Measurements from ENCODE around the gene REELD1. TPM values are rescaled to one million over a fixed set of nuclear protein-coding genes. Genes with fewer than 3 reads are reported as not detected.

The REELD1 gene
- total and polyA plus RNA-seq, 10 of the 15 experiments (the other 5 are each of a cell fraction or from before 2014, with no cell fraction given), result 0.11 to 3.9 (median 0.62) TPM

DNA sequence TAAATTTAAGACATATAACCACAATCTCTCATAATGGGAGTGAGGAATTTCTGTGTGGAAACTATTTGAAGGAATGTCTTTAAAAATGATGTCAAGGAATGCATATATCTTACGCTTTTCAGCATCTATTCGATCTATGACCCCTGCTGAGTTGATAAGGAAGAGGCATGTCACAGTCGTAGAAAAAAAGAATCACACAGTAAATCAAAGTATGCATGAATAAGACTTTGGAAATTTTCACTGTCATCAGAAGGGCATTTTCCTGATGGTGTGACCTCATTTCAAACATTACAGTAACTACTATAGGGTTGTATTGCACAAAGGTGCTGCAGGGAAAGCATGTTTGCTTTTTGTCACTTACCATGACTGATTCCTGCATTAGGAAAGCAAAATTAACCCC, 41.5 kb downstream of the REELD1 start:
- no peak for FAIRE-seq

More for the DNA sequence above, 41.5 kb downstream of the REELD1 start:
- RAD21 ChIA-PET (ENCODE audit: unreplicated experiment), result no interaction called here
- no peaks in the 10 kb centered on the region for H4K20me1 ChIP-seq (ENCODE audit: control insufficient read depth, insufficient read depth)
- ATAC-seq (no peak), DNase-seq (ENCODE audit: low read depth, low spot score) (no peak)
- H3K4me1 ChIP-seq (ENCODE audit: control insufficient read depth, insufficient read depth, low read length), result no peaks in the 10 kb centered on the region
- H3K27ac ChIP-seq (ENCODE audit: control insufficient read depth, insufficient read depth), result no peak overlapping the region
- 100% methylated on average over 3 of the region's 3 CpGs for WGBS (ENCODE audit: insufficient coverage, insufficient replicate concordance, low lambda C conversion rate, missing lambda C conversion rate)
- H3K9me3 ChIP-seq (replicated peaks; ENCODE audit: control insufficient read depth, insufficient read depth, low read length), result no peaks in the 10 kb centered on the region
- in situ Hi-C loops (cut with MboI) (no loop called here), intact Hi-C loops (cut with micrococcal nuclease; ENCODE audit: unreplicated experiment) (no loop called here)
- no peak overlapping the region for H3K4me3 ChIP-seq
- no TSS peak for BruUV-seq (replicated peaks)
- POLR2A ChIA-PET, result no interaction called here
- H3K27me3 ChIP-seq (replicated peaks in 1 of 2; ENCODE audit: control insufficient read depth in 2 of 2, insufficient read depth in 2 of 2, low read length in 1 of 2), result no peaks in the 10 kb centered on the region
- 0 out of 4 replicates have a peak, but pooled peaks cover 0 to 2% of the 10 kb centered on the region in 2 experiments for H3K36me3 ChIP-seq (ENCODE audit: control insufficient read depth in 2 of 2, insufficient read depth in 2 of 2, low read length in 1 of 2)
- TF ChIP-seq ZSCAN29 (IDR thresholded peaks at IDR 0.05) (no peak), STAT1 (conservative IDR thresholded peaks at IDR 0.05) (no peak), TCF3 (IDR thresholded peaks at IDR 0.05; ENCODE audit: borderline replicate concordance, insufficient read depth, low read depth, low read length) (no peak), ZBTB4 (CRISPR knock-in tag; IDR thresholded peaks at IDR 0.05) (no peak), NR2C2 (IDR thresholded peaks at IDR 0.05; ENCODE audit: borderline replicate concordance, control insufficient read depth, insufficient read length, low read depth) (no peak), ZNF24 (IDR thresholded peaks at IDR 0.05) (no peak), NKRF (conservative IDR thresholded peaks at IDR 0.05) (no peak), PRDM15 (CRISPR knock-in tag; IDR thresholded peaks at IDR 0.05) (no peak)
- TF ChIP-seq, protein P1, sequence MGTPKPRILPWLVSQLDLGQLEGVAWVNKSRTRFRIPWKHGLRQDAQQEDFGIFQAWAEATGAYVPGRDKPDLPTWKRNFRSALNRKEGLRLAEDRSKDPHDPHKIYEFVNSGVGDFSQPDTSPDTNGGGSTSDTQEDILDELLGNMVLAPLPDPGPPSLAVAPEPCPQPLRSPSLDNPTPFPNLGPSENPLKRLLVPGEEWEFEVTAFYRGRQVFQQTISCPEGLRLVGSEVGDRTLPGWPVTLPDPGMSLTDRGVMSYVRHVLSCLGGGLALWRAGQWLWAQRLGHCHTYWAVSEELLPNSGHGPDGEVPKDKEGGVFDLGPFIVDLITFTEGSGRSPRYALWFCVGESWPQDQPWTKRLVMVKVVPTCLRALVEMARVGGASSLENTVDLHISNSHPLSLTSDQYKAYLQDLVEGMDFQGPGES (IDR thresholded peaks at IDR 0.05), result no peak
- H3K9ac ChIP-seq (ENCODE audit: control insufficient read depth, insufficient read depth, low read length), result no peak overlapping the region
- H2AFZ ChIP-seq (ENCODE audit: control insufficient read depth, low read depth, low read length), result no peak overlapping the region
- H3K4me2 ChIP-seq (ENCODE audit: control insufficient read depth, insufficient read depth), result no peak overlapping the region
- CTCF ChIA-PET, result no interaction called here
- no peaks in the 10 kb centered on the region for H3K79me2 ChIP-seq (ENCODE audit: control insufficient read depth, insufficient read depth, low read length)
- SMC1A ChIA-PET (ENCODE audit: uncharacterized antibody, unreplicated experiment), result no interaction called here
